ENCODE measurements around the gene TAOK3.
"Not testable (repeated sequence)": the region's sequence is repeated elsewhere in the genome, so short reads cannot be mapped to it uniquely, and the experiment has no call there.

TAOK3 gene

DNA sequence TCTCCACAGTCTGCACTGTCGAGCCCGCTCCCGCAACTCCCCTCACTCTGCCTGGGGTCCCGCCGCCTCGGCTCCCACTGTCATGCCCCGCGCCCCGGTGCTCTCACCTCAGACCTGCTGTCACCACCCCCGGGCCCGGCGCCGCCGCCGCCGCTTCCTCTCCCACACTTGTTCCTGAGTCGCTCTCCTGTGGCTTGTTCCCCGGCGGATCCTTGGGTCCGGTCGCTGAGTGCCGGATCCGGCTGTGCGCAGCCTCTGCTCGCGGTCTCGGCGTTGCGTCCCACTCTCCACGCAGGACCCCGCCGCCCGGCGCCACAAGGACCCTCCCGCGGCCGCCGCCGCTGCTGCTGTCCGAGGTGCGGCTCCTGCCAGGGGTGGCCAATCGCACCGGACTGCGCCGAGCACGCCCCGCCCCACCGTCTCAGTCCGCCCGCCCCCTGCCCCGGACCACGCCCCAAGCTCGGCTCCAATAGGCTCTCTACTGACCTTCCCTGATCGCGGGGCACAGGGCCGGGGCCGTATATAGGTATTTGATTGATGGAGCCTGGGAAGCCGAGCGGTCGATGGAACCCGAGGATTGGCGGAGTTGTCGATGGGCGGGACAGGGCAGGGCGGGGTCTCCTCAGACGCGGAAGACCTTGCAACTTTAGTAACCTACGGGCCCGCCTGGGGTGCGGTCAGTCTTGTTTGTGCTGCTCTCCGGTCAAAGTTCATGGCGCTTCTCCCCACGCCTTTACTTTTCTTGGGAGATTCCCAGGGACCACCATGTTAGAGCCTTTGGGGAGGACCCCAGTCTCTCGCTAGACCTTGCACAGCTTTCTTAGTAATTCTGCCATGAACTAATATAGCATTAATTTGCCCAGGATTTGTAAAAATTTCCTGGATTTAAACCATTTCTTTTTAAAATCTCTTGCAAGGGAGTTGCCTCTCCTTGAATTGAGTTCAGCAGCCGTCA is at the start of gene TAOK3:
TAOK3 (minus strand) TSS at position 367 of the 955 bp plus-strand sequence. CDS start 117,340 bp downstream, outside the sequence.
- TF ChIP-seq, protein P1, sequence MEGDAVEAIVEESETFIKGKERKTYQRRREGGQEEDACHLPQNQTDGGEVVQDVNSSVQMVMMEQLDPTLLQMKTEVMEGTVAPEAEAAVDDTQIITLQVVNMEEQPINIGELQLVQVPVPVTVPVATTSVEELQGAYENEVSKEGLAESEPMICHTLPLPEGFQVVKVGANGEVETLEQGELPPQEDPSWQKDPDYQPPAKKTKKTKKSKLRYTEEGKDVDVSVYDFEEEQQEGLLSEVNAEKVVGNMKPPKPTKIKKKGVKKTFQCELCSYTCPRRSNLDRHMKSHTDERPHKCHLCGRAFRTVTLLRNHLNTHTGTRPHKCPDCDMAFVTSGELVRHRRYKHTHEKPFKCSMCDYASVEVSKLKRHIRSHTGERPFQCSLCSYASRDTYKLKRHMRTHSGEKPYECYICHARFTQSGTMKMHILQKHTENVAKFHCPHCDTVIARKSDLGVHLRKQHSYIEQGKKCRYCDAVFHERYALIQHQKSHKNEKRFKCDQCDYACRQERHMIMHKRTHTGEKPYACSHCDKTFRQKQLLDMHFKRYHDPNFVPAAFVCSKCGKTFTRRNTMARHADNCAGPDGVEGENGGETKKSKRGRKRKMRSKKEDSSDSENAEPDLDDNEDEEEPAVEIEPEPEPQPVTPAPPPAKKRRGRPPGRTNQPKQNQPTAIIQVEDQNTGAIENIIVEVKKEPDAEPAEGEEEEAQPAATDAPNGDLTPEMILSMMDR (IDR thresholded peaks at IDR 0.05; ENCODE audit: low read depth, low read length): no peak
- TF ChIP-seq POLR2A (IDR thresholded peaks at IDR 0.05; ENCODE audit: extremely low read depth, insufficient read length): peak; percentile 94
- TF ChIP-seq, protein P2, sequence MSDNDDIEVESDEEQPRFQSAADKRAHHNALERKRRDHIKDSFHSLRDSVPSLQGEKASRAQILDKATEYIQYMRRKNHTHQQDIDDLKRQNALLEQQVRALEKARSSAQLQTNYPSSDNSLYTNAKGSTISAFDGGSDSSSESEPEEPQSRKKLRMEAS (IDR thresholded peaks at IDR 0.05; ENCODE audit: low read depth, low read length): 0 out of 2 replicates have a peak, but pooled peaks have one; percentile 15
- TF ChIP-seq MYC (IDR thresholded peaks at IDR 0.05; ENCODE audit: low read depth, low read length): no peak
- DNase-seq (ENCODE audit: low read depth): peak; percentile 100
- peak within 1 kb of the TSS; percentile 89 for H3K4me3 ChIP-seq (ENCODE audit: low read depth, low read length)

DNA sequence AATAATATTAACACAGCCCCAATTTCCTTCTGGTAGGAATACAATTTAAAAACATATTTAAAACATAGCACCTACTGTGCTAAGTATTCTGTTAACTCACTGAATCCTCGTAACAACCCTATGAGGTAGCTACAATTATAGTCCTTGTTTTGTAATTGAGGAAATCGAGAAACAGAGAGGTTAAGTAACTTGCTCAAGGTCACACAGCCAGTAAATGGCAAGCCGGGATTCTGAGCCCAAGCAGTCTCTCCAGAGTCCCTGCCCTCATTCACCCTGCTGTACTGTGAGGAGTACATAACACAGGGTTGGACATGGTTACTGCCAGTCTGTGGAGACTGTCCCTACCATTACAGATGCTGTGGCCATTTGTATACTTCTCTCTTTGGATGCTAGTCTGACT is 48.0 kb upstream of the TAOK3 start:
- H3K4me3 ChIP-seq (ENCODE audit: low read depth, low read length): no peak overlapping the region
- TF ChIP-seq, protein P1 (IDR thresholded peaks at IDR 0.05; ENCODE audit: low read depth, low read length): no peak
- no peak for TF ChIP-seq MYC (IDR thresholded peaks at IDR 0.05; ENCODE audit: low read depth, low read length)
- TF ChIP-seq, protein P2 (IDR thresholded peaks at IDR 0.05; ENCODE audit: low read depth, low read length): no peak
- TF ChIP-seq POLR2A (IDR thresholded peaks at IDR 0.05; ENCODE audit: extremely low read depth, insufficient read length): no peak
- DNase-seq (ENCODE audit: low read depth): no peak

DNA sequence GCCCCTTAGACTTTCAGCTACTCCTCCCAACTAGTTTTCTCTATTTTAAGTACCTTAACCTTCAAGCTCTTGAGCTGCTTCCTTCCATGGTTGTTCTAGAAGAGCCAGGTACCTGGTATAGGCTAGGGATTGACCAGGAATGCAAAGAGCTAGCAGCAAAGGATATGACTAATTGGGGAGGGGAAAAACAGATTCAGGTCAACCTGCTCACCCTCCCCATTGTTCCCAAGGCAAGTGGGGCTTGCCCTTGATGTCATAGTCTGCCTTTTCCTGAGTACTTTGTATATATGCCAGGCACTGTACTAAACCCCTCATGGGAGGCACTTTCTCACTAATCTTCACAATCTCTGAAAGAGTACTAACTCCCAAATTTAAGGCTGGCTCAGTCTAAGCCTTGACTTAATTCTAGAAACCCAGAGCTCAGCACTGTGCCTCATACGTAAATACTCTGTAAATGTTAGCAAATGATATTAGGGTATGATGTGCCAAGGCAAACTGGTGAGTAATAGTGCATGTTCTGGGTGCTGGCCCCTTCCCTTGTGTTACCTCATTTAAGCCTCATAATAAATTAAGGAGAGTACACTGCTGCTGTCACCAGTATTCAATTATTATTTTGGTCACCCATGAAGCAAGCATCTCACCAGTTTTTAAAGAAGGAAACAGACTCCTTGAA is 45.8 kb upstream of the TAOK3 start:
- no peak for DNase-seq (ENCODE audit: low read depth)
- H3K4me3 ChIP-seq (ENCODE audit: low read depth, low read length): no peak overlapping the region
- TF ChIP-seq MYC (IDR thresholded peaks at IDR 0.05; ENCODE audit: low read depth, low read length) (no peak), POLR2A (IDR thresholded peaks at IDR 0.05; ENCODE audit: extremely low read depth, insufficient read length) (no peak)
- TF ChIP-seq, protein P2 (IDR thresholded peaks at IDR 0.05; ENCODE audit: low read depth, low read length): no peak
- TF ChIP-seq, protein P1 (IDR thresholded peaks at IDR 0.05; ENCODE audit: low read depth, low read length): no peak

DNA sequence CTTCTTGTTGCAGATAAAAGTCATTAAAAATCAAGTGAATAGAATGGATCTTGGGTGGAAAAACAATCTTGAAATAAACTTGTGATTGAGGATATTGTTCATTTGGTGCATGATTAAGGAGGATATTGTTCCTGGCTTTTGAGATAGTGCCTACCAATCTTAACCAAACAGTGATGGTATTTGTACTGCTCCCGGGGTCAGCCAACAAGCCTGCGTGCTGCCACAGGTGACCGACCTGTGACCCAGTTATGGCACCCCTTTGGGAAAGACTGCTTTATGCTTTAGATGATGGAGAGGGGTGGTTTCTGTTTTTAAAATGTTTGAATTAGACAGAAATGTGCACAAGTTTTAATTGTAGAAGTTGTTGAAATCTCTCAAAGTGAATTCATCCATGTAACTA is 45.2 kb upstream of the TAOK3 start:
- TF ChIP-seq POLR2A (IDR thresholded peaks at IDR 0.05; ENCODE audit: extremely low read depth, insufficient read length): no peak
- TF ChIP-seq, protein P2 (IDR thresholded peaks at IDR 0.05; ENCODE audit: low read depth, low read length): no peak
- TF ChIP-seq, protein P1 (IDR thresholded peaks at IDR 0.05; ENCODE audit: low read depth, low read length): no peak
- no peak for TF ChIP-seq MYC (IDR thresholded peaks at IDR 0.05; ENCODE audit: low read depth, low read length)
- DNase-seq (ENCODE audit: low read depth): no peak
- H3K4me3 ChIP-seq (ENCODE audit: low read depth, low read length): no peak overlapping the region

DNA sequence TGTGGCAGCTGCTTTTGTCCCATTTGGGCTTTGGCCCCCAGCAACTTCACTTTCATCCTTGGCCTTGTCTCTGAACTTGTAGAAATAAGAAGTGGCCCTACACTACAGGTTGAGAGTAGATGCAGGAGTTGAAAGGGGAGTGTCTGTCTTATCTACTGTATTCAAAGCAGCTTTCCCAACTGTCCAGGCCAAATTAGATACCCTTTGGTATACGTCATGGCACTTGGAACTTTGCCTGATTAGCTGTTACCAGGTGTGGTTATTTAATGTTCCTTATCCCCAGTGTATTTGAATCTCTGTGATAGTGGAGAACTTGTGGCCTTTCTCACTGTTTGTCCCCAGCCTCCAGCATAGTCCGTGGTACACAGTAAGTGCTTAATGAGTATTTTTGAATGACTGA is 37.1 kb upstream of the TAOK3 start:
- TF ChIP-seq POLR2A (IDR thresholded peaks at IDR 0.05; ENCODE audit: extremely low read depth, insufficient read length) (no peak), MYC (IDR thresholded peaks at IDR 0.05; ENCODE audit: low read depth, low read length) (no peak)
- TF ChIP-seq, protein P1 (IDR thresholded peaks at IDR 0.05; ENCODE audit: low read depth, low read length): no peak
- TF ChIP-seq, protein P2 (IDR thresholded peaks at IDR 0.05; ENCODE audit: low read depth, low read length): no peak
- no peak for DNase-seq (ENCODE audit: low read depth)

DNA sequence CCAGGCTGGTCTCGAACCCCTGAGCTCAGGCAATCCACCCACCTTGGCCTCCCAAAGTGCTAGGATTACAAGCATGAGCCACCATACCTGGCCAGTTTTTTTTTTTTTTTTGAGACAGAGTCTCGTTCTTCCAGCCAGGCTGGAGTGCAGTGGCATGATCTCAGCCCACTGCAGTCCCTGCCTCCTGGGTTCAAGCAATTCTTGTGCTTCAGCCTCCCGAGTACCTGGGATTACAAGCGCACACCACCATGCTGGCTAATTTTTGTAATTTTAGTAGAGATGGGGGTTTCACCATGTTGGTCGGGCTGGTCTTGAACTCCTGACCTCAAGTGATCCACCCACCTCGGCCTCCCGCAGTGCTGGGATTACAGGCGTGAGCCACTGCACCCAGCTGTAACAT is 35.5 kb upstream of the TAOK3 start:
- DNase-seq (ENCODE audit: low read depth); H3K4me3 ChIP-seq (ENCODE audit: low read depth, low read length): not testable (repeated sequence)

More for the DNA sequence above, 37.1 kb upstream of the TAOK3 start:
- H3K4me3 ChIP-seq (ENCODE audit: low read depth, low read length): no peak overlapping the region
